Measurements from ENCODE around the gene SRSF3. TPM values are rescaled to one million over a fixed set of nuclear protein-coding genes. Genes with fewer than 3 reads are reported as not detected.

The SRSF3 gene
- total and polyA plus RNA-seq, 9 of the 15 experiments (the other 6 are each of a cell fraction or from before 2014, with no cell fraction given), result 337 to 1,200 (median 518) TPM

GRCh38 chr6:36598739-36599318 lies 4.7 kb downstream of the SRSF3 start (continued):
- TF ChIP-seq POLR2A (conservative IDR thresholded peaks at IDR 0.05) (peak; percentile 58), ARHGAP35 (IDR thresholded peaks at IDR 0.05; ENCODE audit: partially characterized antibody) (no peak), FOXP1 (CRISPR knock-in tag; IDR thresholded peaks at IDR 0.05) (no peak), POLR2B (IDR thresholded peaks at IDR 0.05; ENCODE audit: low read depth, partially characterized antibody) (peak; percentile 44), BRCA1 (IDR thresholded peaks at IDR 0.05) (no peak), BRCA1 (CRISPR knock-in tag; IDR thresholded peaks at IDR 0.05) (no peak), KLF1 (tag; IDR thresholded peaks at IDR 0.05) (no peak), TEAD4 (IDR thresholded peaks at IDR 0.05; ENCODE audit: low read length) (no peak), TEAD4 (CRISPR knock-in tag; IDR thresholded peaks at IDR 0.05; ENCODE audit: borderline replicate concordance) (no peak), TFAM (CRISPR knock-in tag; conservative IDR thresholded peaks at IDR 0.05) (no peak), PURB (CRISPR knock-in tag; IDR thresholded peaks at IDR 0.05; ENCODE audit: low read depth) (no peak), ZC3H4 (CRISPR knock-in tag; IDR thresholded peaks at IDR 0.05; ENCODE audit: borderline replicate concordance) (no peak), SMARCA4 (IDR thresholded peaks at IDR 0.05) (no peak), PML (IDR thresholded peaks at IDR 0.05; ENCODE audit: low read length) (0 out of 2 replicates have a peak, but pooled peaks have one; percentile 1), SUPT5H (IDR thresholded peaks at IDR 0.05) (peak; percentile 38; the same call in 1 of the 2 replicates), OTX1 (CRISPR knock-in tag; IDR thresholded peaks at IDR 0.05) (0 out of 2 replicates have a peak, but pooled peaks have one; percentile 3), NCOA2 (IDR thresholded peaks at IDR 0.05; ENCODE audit: partially characterized antibody in 2 of 2) (no peak), POLR2AphosphoS5 (IDR thresholded peaks at IDR 0.05; ENCODE audit: control insufficient read depth, insufficient read depth, low read depth, low read length) (0 out of 2 replicates have a peak, but pooled peaks have one; percentile 36), ZFP1 (CRISPR knock-in tag; IDR thresholded peaks at IDR 0.05) (no peak), NFATC3 (IDR thresholded peaks at IDR 0.05) (no peak)
- TF ChIP-seq, protein P1, sequence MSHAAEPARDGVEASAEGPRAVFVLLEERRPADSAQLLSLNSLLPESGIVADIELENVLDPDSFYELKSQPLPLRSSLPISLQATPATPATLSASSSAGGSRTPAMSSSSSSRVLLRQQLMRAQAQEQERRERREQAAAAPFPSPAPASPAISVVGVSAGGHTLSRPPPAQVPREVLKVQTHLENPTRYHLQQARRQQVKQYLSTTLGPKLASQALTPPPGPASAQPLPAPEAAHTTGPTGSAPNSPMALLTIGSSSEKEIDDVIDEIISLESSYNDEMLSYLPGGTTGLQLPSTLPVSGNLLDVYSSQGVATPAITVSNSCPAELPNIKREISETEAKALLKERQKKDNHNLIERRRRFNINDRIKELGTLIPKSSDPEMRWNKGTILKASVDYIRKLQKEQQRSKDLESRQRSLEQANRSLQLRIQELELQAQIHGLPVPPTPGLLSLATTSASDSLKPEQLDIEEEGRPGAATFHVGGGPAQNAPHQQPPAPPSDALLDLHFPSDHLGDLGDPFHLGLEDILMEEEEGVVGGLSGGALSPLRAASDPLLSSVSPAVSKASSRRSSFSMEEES (CRISPR knock-in tag; IDR thresholded peaks at IDR 0.05), result no peak
- TF ChIP-seq, protein P2, sequence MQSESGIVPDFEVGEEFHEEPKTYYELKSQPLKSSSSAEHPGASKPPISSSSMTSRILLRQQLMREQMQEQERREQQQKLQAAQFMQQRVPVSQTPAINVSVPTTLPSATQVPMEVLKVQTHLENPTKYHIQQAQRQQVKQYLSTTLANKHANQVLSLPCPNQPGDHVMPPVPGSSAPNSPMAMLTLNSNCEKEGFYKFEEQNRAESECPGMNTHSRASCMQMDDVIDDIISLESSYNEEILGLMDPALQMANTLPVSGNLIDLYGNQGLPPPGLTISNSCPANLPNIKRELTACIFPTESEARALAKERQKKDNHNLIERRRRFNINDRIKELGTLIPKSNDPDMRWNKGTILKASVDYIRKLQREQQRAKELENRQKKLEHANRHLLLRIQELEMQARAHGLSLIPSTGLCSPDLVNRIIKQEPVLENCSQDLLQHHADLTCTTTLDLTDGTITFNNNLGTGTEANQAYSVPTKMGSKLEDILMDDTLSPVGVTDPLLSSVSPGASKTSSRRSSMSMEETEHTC (IDR thresholded peaks at IDR 0.05), result no peak
- TF ChIP-seq, protein P3, sequence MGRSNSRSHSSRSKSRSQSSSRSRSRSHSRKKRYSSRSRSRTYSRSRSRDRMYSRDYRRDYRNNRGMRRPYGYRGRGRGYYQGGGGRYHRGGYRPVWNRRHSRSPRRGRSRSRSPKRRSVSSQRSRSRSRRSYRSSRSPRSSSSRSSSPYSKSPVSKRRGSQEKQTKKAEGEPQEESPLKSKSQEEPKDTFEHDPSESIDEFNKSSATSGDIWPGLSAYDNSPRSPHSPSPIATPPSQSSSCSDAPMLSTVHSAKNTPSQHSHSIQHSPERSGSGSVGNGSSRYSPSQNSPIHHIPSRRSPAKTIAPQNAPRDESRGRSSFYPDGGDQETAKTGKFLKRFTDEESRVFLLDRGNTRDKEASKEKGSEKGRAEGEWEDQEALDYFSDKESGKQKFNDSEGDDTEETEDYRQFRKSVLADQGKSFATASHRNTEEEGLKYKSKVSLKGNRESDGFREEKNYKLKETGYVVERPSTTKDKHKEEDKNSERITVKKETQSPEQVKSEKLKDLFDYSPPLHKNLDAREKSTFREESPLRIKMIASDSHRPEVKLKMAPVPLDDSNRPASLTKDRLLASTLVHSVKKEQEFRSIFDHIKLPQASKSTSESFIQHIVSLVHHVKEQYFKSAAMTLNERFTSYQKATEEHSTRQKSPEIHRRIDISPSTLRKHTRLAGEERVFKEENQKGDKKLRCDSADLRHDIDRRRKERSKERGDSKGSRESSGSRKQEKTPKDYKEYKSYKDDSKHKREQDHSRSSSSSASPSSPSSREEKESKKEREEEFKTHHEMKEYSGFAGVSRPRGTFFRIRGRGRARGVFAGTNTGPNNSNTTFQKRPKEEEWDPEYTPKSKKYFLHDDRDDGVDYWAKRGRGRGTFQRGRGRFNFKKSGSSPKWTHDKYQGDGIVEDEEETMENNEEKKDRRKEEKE (IDR thresholded peaks at IDR 0.05; ENCODE audit: borderline replicate concordance in 1 of 2, control insufficient read depth in 1 of 2, low read depth in 2 of 2, low read length in 1 of 2), result 0 out of 4 replicates have a peak, but pooled peaks of 1 of the 2 experiments have one; percentile 11
- TF ChIP-seq, protein P4, sequence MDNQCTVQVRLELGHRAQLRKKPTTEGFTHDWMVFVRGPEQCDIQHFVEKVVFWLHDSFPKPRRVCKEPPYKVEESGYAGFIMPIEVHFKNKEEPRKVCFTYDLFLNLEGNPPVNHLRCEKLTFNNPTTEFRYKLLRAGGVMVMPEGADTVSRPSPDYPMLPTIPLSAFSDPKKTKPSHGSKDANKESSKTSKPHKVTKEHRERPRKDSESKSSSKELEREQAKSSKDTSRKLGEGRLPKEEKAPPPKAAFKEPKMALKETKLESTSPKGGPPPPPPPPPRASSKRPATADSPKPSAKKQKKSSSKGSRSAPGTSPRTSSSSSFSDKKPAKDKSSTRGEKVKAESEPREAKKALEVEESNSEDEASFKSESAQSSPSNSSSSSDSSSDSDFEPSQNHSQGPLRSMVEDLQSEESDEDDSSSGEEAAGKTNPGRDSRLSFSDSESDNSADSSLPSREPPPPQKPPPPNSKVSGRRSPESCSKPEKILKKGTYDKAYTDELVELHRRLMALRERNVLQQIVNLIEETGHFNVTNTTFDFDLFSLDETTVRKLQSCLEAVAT (IDR thresholded peaks at IDR 0.05), result peak in 1 of 2 experiments; percentile 16; a peak in 1 of 4 replicates
